HUES64 (cell line): ENCODE data around the gene TGM2. TPM values are rescaled to one million over a fixed set of nuclear protein-coding genes. Genes with fewer than 3 reads are reported as not detected.

ENCODE experiments used
- H3K27ac ChIP-seq: 2 replicates; pipeline ENCODE4 v1.7.0; 2013; ENCODE audit warnings: low read depth, low read length, inconsistent platforms
- H3K27me3 ChIP-seq: 2 replicates; pipeline ENCODE4 v1.6.1; 2013; ENCODE audit warnings: mild to moderate bottlenecking, low read length; ENCODE audit not compliant: insufficient read depth
- H3K36me3 ChIP-seq: 2 replicates; pipeline ENCODE4 v1.6.1; 2013; ENCODE audit warnings: mild to moderate bottlenecking, low read length; ENCODE audit not compliant: insufficient read depth
- H3K4me1 ChIP-seq: 2 replicates; pipeline ENCODE4 v1.6.1; 2013; ENCODE audit warnings: mild to moderate bottlenecking, low read length, moderate library complexity; ENCODE audit not compliant: insufficient read depth
- H3K4me3 ChIP-seq: 2 replicates; pipeline ENCODE4 v1.5.1; 2013; ENCODE audit warnings: mild to moderate bottlenecking, low read length, moderate library complexity
- H3K9ac ChIP-seq: 2 replicates; pipeline ENCODE4 v1.6.1; 2013; ENCODE audit warnings: mild to moderate bottlenecking, low read depth, low read length
- H3K9me3 ChIP-seq: 2 replicates; pipeline ENCODE4 v1.6.1; 2013; ENCODE audit warnings: low read depth, low read length; ENCODE audit not compliant: insufficient read depth
- WGBS: fragments of 150-250, 120-280 bp; methylation state at CpG from one replicate; pipeline ENCODE4 v1.1.7; 2013; ENCODE audit warnings: missing lambda C conversion rate; 5-methylcytosine and 5-hydroxymethylcytosine counted together
- polyA plus RNA-seq, 2 experiments: library from polyadenylated mRNA; stranded (reverse); fragments of 50-300 nt; gene quantifications; one replicate each; pipeline ENCODE4 v1.2.3, GENCODE V29; 2013

Gene TGM2
- polyA plus RNA-seq (2013, experiment 1 of 2): 0.90 TPM
- polyA plus RNA-seq (2013, experiment 2 of 2): 1.5 TPM

DNA sequence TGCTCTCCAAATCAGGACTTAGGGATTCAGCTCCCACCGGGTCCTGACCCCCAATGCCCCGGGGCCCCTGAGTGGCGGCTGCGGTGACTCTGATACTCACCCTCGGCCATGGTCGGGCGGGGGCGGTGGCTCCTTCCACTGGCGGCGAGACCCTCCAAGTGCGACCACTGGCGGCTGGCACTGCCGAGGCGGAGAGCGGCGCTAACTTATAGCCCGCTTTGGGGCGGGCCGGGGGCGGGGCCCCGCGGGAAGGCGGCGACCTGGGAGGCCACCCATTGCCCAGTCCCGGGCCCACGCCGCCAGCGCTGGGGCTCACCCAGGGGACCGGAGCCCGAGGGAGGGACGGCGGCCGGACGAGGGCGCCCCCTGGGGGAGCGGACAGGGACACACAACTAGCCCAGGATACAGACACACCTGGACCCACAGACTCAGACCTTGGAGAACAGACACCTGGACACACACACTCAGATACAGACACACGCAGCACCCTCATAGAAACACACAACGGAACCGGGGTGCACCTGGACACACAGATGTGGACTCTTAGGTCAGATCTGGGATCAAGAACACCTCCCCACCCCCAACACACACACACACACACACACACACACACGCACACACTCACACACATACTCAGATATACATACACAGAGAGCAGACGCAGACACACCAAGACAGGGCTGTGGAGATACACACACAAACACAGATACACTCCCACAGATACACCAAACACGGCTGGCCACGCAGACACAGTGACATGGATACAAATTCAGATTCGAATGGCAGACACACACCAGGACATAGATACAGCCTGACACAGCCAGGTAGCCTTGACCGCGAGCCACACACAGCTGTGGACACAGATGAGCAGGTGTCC, at the start of gene TGM2:
TGM2 (minus strand) TSS at position 182 of the 877 bp plus-strand sequence; CDS start at position 110, 72 bp downstream.
- H3K4me3 ChIP-seq: peak within 1 kb of the TSS; percentile 43
- no peaks in the 10 kb centered on the region for H3K36me3 ChIP-seq
- 0 out of 2 replicates have a peak within 1 kb of the TSS, but pooled peaks have one; percentile 14 for H3K9ac ChIP-seq
- 17% methylated on average over 46 of the region's 46 CpGs for WGBS
- 0 out of 2 replicates have a peak, but pooled peaks cover 6% of the 10 kb centered on the region for H3K27me3 ChIP-seq
- no peak within 1 kb of the TSS for H3K27ac ChIP-seq
- H3K9me3 ChIP-seq: no peaks in the 10 kb centered on the region
- no peaks in the 10 kb centered on the region for H3K4me1 ChIP-seq

GRCh38 chr20:38214256-38215193, 49.5 kb upstream of the TGM2 start:
- Histone ChIP-seq H3K9ac (no peak overlapping the region), H3K36me3 (no peaks in the 10 kb centered on the region), H3K4me1 (no peaks in the 10 kb centered on the region; the same call in 1 of the 2 replicates), H3K27ac (no peak overlapping the region), H3K4me3 (no peak overlapping the region), H3K27me3 (no peaks in the 10 kb centered on the region), H3K9me3 (no peaks in the 10 kb centered on the region)
- WGBS: 86% methylated on average over 19 of the region's 19 CpGs

DNA sequence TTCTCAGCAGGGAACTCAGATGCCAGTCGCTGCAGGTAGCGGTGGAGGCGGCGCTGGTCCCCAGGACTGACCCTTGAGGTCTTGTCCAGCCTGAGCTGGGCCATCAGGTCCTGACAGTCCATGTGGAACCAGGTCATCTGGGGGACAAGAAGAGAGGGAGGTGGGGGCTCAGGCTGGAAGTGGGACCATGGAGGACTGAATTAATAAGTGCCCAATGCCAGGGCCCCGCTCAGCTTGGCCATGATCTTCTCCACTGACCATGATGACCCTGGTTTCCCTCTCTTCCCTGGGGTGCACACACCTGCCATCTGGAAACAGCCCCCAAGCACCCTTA, 48.5 kb upstream of the TGM2 start:
- Histone ChIP-seq H3K9ac (no peak overlapping the region), H3K4me1 (no peaks in the 10 kb centered on the region; the same call in 1 of the 2 replicates), H3K27ac (no peak overlapping the region), H3K36me3 (no peaks in the 10 kb centered on the region), H3K27me3 (no peaks in the 10 kb centered on the region), H3K4me3 (no peak overlapping the region), H3K9me3 (no peaks in the 10 kb centered on the region)
- 93% methylated on average over 5 of the region's 5 CpGs for WGBS

- Histone ChIP-seq H3K4me1 (no peaks in the 10 kb centered on the region; the same call in 1 of the 2 replicates), H3K9ac (no peak overlapping the region), H3K4me3 (no peak overlapping the region), H3K36me3 (no peaks in the 10 kb centered on the region), H3K27me3 (no peaks in the 10 kb centered on the region), H3K27ac (no peak overlapping the region), H3K9me3 (no peaks in the 10 kb centered on the region)
- 83% methylated on average over 18 of the region's 18 CpGs for WGBS
Measured at GRCh38 chr20:38212806-38213606, 47.9 kb upstream of the TGM2 start.

GRCh38 chr20:38211200-38212097, 46.4 kb upstream of the TGM2 start:
- H3K36me3 ChIP-seq: no peaks in the 10 kb centered on the region
- 93% methylated on average over 9 of the region's 9 CpGs for WGBS
- no peak overlapping the region for H3K27ac ChIP-seq
- H3K9ac ChIP-seq: no peak overlapping the region
- no peaks in the 10 kb centered on the region for H3K4me1 ChIP-seq
- no peaks in the 10 kb centered on the region for H3K9me3 ChIP-seq
- H3K4me3 ChIP-seq: no peak overlapping the region
- H3K27me3 ChIP-seq: no peaks in the 10 kb centered on the region

DNA sequence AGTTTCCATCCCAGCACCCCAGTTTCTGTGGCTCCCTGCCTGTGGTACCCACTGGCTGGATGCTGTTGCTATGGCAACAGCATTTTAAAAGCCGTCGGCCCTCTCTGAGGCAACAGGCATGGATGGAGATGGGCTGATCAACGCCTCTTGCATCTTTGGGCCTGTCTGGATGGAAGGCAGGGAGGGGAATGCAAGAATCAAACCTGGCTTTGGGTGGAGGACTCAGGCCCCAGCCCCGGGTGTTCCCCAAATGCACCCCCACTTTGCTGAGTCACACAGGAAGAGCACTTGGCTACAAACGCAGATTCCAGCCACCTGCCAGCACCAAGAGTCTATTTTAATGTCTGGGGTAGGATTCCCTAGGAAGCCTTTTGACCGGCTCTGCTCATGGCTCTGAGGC, 45.7 kb upstream of the TGM2 start:
- H3K9ac ChIP-seq: no peak overlapping the region
- no peak overlapping the region for H3K4me3 ChIP-seq
- no peaks in the 10 kb centered on the region for H3K9me3 ChIP-seq
- no peaks in the 10 kb centered on the region for H3K27me3 ChIP-seq
- H3K36me3 ChIP-seq: no peaks in the 10 kb centered on the region
- 83% methylated on average over 6 of the region's 6 CpGs for WGBS
- no peaks in the 10 kb centered on the region for H3K4me1 ChIP-seq
- H3K27ac ChIP-seq: no peak overlapping the region

DNA sequence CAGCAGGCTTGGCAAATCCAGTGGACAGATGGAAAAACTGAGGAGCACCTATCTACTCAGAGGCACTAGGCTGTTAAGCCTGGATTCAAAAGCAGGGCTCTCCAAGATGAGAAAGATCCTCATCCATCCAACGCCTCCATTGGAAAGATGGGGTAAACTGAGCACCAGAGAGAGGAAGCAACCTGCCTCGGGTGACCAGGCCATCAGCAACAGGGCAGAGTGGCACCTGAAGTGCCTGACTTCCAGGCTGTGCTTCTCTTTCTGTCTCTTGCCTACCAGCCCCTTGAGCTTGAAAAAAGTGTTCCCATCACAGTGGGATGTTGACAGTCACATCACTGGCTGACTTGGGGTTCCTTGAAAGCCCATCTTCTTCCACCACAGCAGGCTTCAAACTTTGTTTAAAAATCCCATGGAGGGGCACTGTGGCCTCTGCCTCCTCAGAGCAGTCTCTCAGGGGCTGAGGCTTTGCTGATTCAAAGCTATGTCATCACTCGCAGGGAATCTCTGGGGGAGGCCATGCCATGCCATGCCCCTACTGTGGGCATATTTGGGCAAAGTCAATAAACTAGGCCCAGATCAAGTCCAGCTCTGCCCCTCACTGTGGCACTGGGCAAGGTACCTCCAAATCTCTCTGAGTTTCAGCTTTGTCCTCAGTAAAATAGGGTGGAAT, 44.8 kb upstream of the TGM2 start:
- Histone ChIP-seq H3K4me1 (no peaks in the 10 kb centered on the region), H3K27me3 (no peaks in the 10 kb centered on the region), H3K9me3 (no peaks in the 10 kb centered on the region), H3K4me3 (no peak overlapping the region), H3K9ac (no peak overlapping the region), H3K36me3 (no peaks in the 10 kb centered on the region), H3K27ac (no peak overlapping the region)
- WGBS: 90% methylated on average over 3 of the region's 3 CpGs

DNA sequence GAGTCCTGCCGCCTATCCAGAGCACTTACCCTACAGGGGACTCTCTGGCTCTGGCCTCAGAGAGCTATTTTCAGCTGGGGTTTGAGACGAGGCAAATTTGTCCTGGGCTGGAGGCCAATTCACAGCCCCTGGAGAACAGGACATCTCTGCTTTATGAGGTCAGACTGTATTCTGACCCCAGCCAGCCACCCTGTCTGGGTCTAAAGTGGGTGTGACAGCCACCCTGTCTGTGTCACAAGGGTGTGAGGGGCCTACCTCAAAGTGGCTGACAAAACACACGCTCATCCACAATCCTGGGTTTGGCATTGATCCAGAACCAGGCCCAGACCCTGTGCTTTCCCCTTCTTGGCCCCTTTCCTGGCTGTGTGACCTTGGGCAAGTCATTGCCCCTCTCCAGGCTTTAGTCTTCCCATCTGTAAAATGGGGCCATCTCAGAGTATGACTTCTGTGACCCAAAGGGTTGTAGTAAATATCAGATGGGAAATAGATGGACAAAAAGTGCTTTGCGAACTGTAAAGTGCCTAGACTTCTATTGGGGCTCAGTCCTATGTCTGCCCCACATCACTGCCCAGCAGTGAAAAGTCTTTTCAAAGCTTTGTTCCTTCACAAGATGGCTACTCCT, 44.1 kb upstream of the TGM2 start:
- no peak overlapping the region for H3K4me3 ChIP-seq
- H3K4me1 ChIP-seq: no peaks in the 10 kb centered on the region
- H3K9ac ChIP-seq: no peak overlapping the region
- H3K9me3 ChIP-seq: no peaks in the 10 kb centered on the region
- no peak overlapping the region for H3K27ac ChIP-seq
- WGBS: 90% methylated on average over 4 of the region's 4 CpGs
- no peaks in the 10 kb centered on the region for H3K36me3 ChIP-seq
- no peaks in the 10 kb centered on the region for H3K27me3 ChIP-seq

DNA sequence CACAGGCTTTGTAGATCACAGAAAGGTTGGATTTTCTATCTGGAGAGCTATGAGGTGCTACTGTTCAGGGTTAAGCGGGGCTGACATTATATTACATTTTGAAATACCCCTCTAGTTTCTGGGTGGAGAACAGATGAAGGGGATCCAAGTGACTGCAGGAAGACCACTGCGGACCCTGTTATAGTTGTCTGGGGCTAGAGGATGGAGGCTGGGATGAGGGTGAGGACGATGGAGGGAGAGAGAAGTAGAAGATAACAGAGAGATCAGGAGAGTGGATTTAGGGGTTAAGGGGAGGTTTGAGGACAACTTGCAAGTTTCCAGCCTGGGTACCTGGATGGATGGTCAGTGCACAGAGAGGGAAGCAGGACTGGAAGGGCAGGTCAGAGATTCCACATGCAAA, 43.5 kb upstream of the TGM2 start:
- H3K36me3 ChIP-seq: no peaks in the 10 kb centered on the region
- no peaks in the 10 kb centered on the region for H3K4me1 ChIP-seq
- WGBS: 92% methylated on average over 3 of the region's 3 CpGs
- H3K27me3 ChIP-seq: no peaks in the 10 kb centered on the region
- no peaks in the 10 kb centered on the region for H3K9me3 ChIP-seq
- no peak overlapping the region for H3K9ac ChIP-seq
- no peak overlapping the region for H3K4me3 ChIP-seq
- H3K27ac ChIP-seq: no peak overlapping the region
